HG03280 (cell line): Measurements from ENCODE around the gene PAX5.

Source experiments
- ATAC-seq: cut with Tn5 transposase; IDR thresholded peaks from one replicate; pipeline ENCODE4 v1.9.1; 2021; ENCODE audit warnings: mild to moderate bottlenecking, moderate library complexity; ENCODE audit not compliant: unreplicated experiment

Gene PAX5

GRCh38 chr9:36839131-36839885 is 194.8 kb downstream of the PAX5 start:
- no peak for ATAC-seq

DNA sequence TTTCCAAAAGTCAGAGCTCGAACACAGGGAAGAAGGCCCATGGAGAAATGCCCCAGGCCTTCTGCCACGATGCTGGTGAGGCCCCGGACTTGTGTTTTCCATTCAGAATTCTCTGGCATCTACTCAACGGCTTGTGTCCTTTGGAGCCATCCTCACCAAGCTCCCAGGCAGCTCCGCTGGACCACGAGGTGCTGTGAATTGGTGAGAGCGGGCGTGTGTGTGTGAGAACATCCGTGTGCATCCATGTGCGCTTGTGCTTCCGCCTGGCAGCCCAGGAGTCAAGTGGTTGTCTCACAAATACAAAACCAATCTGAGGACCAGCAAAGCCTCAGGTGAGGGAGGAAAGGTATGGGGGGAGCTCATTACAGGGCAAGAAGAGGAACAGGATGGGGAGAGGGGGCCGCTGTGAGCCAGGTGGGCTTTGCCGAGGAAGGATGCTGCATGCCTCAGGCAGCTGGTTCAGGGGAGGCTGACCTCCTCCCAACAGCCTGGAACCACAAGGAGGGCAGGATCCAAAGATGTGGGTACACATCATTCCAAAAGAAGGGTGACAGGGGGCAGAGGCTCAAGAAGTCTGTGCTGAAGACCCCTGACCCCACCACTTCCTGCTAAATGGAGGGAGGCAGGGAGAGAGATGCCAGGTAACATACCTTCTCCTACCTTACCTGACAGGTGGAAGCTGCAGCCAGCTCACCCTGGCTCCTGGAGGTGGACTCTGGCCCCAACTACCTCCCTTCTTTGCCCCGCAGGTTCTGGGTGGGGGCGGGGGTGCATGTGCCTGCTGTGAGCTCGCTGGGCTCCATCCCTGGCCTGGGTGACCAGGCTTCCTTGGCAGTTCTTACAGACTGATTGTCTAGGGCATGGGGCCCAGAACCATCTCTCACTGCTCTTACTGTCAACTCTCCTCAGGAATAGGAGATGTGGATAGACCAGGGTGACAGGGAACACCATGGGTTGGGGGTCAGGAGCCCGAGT is 196.3 kb downstream of the PAX5 start:
- no peak for ATAC-seq

- no peak for ATAC-seq
Observed at GRCh38 chr9:36836486-36836885, 197.6 kb downstream of the PAX5 start.

DNA sequence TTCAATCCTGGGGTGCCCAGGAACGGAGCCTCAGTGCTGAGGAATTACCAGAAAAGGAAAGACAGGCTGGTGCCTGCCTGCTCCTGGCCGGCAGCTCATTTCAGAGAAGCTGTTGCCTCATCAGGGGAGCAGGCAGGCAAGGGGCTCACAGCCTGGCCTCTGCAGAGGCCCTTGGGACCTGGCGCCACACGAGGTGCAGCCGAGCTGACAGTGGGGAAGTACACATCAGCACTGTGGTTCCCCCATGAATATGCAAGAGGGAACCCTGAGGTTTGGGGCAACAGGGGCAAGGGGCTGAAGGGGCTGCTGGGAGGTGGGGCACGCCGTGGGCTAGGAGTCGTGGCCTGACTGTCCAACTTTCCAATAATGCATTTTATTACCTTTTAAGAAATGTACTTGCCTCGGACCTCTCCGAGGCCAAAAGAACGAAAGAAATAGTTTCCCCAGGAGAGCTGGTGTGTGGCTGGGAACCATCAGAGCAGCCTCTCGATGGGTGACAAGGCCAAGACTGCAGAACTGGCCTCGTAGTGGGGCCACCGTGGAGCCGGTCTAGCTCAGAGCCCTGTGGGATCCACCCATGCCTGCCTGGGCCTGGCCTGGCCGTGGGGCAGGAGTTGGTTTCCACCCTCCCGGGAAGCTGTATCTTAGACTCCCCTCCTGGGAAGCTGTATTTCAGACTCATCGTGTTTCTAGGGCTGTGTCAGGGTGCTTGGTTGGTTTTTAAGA is 198.6 kb downstream of the PAX5 start:
- ATAC-seq = no peak

GRCh38 chr9:36834736-36835135 is 199.3 kb downstream of the PAX5 start:
- ATAC-seq = no peak

- no peak for ATAC-seq
Observed at GRCh38 chr9:36833954-36834353, 200.1 kb downstream of the PAX5 start.

GRCh38 chr9:36832164-36832795 is 201.8 kb downstream of the PAX5 start:
- ATAC-seq = no peak

DNA sequence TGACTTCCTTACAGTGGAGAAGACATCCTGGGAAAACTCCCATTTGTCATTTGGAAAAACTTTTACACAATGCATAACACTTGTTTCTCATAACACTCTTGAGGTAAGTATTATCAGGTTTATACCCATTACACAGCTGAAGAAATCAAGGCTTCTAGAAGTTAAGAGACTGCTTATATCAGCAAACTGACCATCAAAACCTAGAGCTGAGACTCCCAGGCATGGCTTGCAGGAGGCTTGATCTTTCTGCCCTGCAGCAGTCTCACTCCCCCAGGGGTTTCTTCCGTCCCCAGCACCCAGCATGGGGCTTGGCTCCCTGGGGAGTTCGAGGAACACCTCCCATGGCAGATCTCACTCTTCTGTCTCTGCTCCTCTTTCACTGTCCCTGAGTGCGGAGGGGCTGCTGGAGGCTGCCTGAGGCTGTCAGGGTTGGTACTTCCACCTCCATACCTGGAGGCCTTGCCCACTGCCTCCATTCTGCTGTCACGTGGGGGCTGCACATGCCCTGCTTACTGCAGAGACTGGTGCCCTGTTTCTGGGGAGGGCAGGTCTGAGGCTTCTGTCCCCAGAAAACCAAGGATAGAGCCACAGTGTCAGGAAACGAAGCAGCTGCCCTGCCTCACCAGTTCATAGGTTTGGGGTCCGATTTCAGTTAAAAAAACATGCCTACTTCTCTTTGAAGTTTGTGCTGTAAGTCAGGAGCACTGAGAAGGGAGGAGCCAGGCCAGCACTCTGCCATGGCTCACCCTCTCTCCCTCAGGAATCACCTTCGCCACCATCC is 202.5 kb downstream of the PAX5 start:
- no peak for ATAC-seq

GRCh38 chr9:36828611-36829013 is 205.5 kb downstream of the PAX5 start:
- no peak for ATAC-seq

DNA sequence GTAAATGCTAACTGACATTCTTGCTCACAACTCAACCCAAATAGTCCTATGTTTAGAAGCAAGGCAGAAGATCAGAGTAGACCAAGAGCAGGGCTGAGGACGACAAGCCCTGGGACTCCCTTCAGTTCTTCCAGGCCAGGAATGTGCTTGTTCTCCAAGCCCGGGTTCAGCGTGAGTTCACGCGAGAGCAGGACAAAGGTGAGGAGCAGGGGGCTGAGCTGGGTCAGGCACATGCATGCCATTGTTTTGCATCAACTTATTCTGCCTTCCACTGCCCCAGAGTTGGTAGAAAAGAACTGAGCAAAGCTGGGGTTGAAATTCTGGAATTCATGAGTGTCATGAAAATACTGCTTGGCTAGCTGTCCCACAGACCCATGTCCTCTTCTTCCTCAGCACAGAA is 206.5 kb downstream of the PAX5 start:
- ATAC-seq = no peak

DNA sequence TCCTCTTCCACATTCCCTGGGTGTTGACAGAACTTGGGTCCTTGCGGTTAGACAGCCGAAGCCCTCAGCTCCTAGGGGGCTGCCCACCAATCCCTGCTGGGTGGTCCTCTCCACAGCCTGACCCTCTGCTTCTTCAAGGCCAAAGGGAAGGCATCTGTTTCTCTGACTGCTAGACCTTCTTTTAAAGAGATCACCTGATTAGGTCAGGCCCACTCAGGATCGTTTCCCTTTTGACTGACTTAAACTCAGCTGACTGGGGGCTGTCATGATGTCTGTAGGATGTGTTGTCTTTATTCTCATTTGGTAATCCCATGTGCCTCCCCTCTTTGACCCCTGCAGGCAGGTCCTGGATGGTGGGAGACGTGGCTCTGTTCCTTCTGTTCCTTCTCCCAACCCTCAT is 207.5 kb downstream of the PAX5 start:
- ATAC-seq = no peak

- ATAC-seq = no peak
Observed at GRCh38 chr9:36825179-36825578, 208.9 kb downstream of the PAX5 start.

GRCh38 chr9:36823934-36824333 is 210.1 kb downstream of the PAX5 start:
- ATAC-seq = no peak

DNA sequence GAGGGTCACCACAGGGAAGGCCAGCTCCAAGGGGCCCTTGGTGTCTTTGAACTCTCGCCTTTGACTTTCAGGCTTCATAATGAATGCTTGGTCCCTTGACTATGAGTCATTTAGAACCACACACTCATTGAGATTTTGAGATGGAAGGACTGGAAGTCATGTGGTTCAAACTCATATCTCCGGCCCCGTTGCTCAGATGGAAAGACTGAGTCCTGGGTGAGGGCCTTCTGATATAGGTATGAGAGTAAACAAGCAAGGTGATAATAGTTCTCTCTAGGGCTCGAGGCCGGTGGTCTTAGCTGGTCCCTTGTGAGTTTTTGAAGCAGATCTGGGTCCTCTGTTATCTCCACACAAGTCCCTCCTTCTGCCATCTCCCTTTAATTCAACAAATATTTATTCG is 210.6 kb downstream of the PAX5 start:
- ATAC-seq = no peak

- no peak for ATAC-seq
Observed at GRCh38 chr9:36822201-36822600, 211.9 kb downstream of the PAX5 start.

GRCh38 chr9:36820392-36820861 is 213.6 kb downstream of the PAX5 start:
- no peak for ATAC-seq

DNA sequence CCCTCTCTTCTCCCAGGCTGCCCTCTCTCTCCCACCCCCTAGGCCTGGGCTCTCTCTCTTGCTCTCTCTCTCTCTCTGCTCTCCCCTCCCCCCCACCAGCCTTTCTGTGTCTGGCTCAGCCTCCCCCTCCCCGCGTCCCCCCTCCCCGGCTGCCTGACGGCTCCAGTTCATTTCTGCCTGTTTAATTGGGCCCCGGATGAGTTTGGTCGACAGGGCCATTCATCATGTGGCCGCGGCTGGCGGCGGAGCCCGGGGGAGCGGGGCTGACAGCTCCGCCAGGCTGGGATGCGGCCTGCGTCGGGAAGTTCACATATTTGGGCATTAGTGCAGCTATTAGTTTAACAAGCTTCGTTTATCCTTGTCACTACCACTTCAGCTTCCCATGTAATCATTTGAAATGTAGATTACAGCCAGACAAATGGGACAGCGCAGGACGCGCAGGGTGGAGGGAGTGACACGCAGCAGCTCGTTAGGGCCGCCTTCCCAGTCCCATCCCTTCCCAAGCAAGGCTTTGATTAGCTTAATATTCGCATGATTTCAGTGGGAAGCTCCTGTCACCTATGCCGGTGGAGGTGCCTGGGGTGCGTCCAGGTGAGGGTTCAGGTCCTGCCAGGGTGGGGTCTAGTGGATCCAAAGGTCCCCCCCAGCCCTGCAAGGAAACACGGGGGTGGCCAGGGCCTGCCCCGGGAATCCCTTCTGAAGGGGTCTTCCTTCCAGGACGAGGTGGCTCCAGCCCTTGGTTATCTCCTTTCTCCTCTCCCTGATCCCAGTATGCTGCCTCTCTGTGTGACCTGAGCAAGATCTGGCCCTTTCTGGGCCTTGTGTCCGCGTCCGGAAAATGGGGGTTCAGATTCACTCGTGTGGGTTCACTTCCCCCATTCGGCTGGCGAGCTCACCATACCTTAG is 214.8 kb downstream of the PAX5 start:
- no peak for ATAC-seq

DNA sequence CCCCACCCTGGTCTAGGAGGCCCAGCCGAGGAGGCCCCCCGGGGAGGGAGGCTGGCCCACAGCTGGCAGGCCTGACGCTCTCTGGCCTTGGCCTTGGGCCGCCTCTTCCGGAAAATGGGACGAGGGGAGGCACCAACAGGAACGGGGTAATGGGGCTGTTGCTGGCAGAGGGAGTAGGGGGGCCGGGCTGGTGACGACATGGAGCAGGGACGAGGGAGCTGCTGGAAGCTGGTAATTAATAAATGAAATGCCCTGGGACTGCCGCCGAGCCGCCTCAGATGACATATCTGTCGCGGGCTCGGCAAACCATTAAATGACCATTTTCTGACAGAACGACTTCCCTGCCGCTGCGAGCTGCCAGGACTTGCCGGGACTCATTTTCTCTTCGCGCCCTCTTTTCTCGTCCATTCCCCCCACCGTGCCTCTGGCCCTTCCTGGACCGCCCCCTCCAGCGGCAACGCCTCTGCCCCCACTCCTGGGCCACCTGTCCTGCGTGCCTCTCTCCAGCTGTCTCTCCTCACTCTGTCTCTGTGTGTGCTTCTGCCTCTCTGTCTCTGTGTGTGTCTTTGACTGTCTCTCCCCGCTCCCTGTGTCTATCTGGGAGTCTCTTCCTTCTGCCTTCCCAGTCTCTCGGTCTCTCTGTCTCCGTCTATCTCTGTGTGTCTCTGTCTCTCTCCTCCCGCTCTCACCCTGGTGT is 215.7 kb downstream of the PAX5 start:
- no peak for ATAC-seq
